BE2C (cell line): ENCODE data around the gene LEKR1. TPM values are rescaled to one million over a fixed set of nuclear protein-coding genes. Genes with fewer than 3 reads are reported as not detected.

Experiments
- DNase-seq: peaks from one replicate; pipeline ENCODE4 v3.0.0-alpha.2; 2020
- H3K27me3 ChIP-seq: fragments of 250-450 bp; sonication (Bioruptor Pico); 2 replicates; pipeline ENCODE4 v1.5.1; 2020; ENCODE audit warnings: mild to moderate bottlenecking
- H3K36me3 ChIP-seq: fragments of 250-450 bp; sonication (Bioruptor Pico); 2 replicates; pipeline ENCODE4 v1.5.1; 2020; ENCODE audit warnings: mild to moderate bottlenecking
- H3K4me1 ChIP-seq: fragments of 250-450 bp; sonication (Bioruptor Pico); 2 replicates; pipeline ENCODE4 v1.5.1; 2020
- H3K4me3 ChIP-seq: 2 replicates; pipeline ENCODE4 v1.5.1; 2011; ENCODE audit warnings: low read depth, low read length
- H3K9me3 ChIP-seq: fragments of 250-450 bp; sonication (Bioruptor Pico); 2 replicates; pipeline ENCODE4 v1.5.1; 2020
- CTCF ChIP-seq: IDR thresholded peaks from 2 replicates; pipeline ENCODE4 v1.5.1; 2012; ENCODE audit warnings: mild to moderate bottlenecking, low read depth, low read length
- polyA plus RNA-seq: library from polyadenylated mRNA; unstranded; fragments of >200 nt; gene quantifications from one replicate; pipeline ENCODE4 v1.2.1, GENCODE V29; 2012; ENCODE audit warnings: low read depth, missing spikeins; ENCODE audit not compliant: insufficient read length, insufficient read depth

The LEKR1 gene
- 0.29 TPM for polyA plus RNA-seq

GRCh38 chr3:156826144-156826895, at the start of gene LEKR1:
TSS of gene LEKR1 (plus strand) at chr3:156826353. CDS start at chr3:156829330, 2,977 bp downstream.
- no peaks in the 10 kb centered on the region for H3K36me3 ChIP-seq
- no peak for TF ChIP-seq CTCF
- H3K4me3 ChIP-seq = peak within 1 kb of the TSS; percentile 70
- DNase-seq = peak; percentile 76
- H3K4me1 ChIP-seq = no peaks in the 10 kb centered on the region
- H3K27me3 ChIP-seq = peaks cover 20% of the 10 kb centered on the region
- no peaks in the 10 kb centered on the region for H3K9me3 ChIP-seq

DNA sequence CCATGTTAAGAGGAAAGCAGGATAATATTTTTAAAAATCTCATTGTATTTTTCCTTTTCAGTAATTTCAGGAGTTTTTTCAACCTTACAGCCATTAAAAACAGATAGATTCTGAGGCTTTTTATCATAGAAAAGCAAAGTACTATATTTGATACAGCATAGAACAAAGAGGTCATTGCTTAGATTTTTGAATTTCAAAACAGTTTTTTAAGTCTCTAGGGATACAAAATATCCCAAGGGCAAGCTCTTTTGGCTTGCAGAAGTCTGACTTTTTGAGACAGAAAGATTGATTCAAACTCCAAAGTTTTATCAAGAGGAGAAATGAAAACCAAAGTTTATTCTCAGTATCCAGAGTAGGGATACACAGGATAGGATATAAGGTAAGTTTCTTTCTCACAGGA, 49.3 kb upstream of the LEKR1 start:
- no peak for DNase-seq
- Histone ChIP-seq H3K36me3 (no peaks in the 10 kb centered on the region), H3K9me3 (no peaks in the 10 kb centered on the region), H3K4me1 (no peaks in the 10 kb centered on the region), H3K4me3 (no peak overlapping the region), H3K27me3 (no peaks in the 10 kb centered on the region; the same call in 1 of the 2 replicates)
- no peak for TF ChIP-seq CTCF

DNA sequence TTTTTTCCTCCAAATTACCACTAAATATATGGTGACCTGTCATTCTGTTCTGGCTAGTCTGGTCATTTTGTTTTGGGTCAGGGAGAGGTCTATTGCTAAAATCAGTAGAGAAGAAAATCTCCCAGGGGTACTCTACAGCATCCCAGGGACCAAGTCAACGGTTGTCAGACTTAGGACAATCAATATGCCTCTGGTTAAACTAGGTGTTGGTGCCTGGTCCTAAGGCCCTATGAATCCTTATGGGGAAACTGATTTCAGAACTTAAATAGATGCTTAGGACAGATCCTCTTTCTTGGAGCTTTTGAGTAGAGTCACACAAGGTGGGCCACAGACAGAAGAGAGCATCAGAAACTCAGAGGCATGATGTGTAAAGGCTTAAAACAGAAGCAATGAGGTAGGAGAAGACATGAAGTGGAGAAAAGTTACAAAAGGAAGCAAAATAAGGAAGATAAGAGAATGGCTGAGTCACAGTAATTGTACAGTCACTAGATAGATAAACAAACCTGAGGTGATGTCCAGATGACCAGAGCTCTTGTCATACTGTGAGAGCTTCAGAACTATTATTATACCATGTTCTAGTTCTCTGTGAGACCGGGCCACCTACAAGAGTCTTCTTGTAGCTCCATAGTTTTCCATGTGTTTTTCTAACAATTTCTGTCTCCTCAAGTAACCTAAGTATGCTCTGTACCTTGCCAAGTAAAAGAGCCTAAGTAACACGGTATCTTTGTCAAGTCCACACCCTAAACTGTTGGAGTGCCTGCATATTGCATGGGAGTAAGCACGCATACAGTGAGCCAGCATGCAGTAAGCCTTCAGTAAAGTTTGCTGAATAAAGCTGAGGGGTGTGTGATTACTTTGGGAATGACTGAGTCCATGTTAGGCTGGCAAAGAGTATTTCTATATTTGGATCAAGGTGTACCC, 44.6 kb upstream of the LEKR1 start:
- Histone ChIP-seq H3K4me1 (no peaks in the 10 kb centered on the region), H3K36me3 (no peaks in the 10 kb centered on the region), H3K27me3 (no peaks in the 10 kb centered on the region; the same call in 1 of the 2 replicates), H3K9me3 (no peaks in the 10 kb centered on the region), H3K4me3 (no peak overlapping the region)
- no peak for DNase-seq
- TF ChIP-seq CTCF = no peak

- Histone ChIP-seq H3K4me3 (no peak overlapping the region), H3K27me3 (no peaks in the 10 kb centered on the region; the same call in 1 of the 2 replicates), H3K9me3 (no peaks in the 10 kb centered on the region), H3K4me1 (no peaks in the 10 kb centered on the region), H3K36me3 (no peaks in the 10 kb centered on the region)
- no peak for TF ChIP-seq CTCF
- DNase-seq = no peak
These were observed 43.8 kb upstream of the LEKR1 start for GRCh38 chr3:156782319-156782718.

GRCh38 chr3:156782921-156783320, 43.2 kb upstream of the LEKR1 start:
- Histone ChIP-seq H3K9me3 (no peaks in the 10 kb centered on the region), H3K27me3 (no peaks in the 10 kb centered on the region; the same call in 1 of the 2 replicates), H3K36me3 (no peaks in the 10 kb centered on the region), H3K4me1 (0 out of 2 replicates have a peak, but pooled peaks cover under 1% of the 10 kb centered on the region), H3K4me3 (no peak overlapping the region)
- no peak for DNase-seq
- no peak for TF ChIP-seq CTCF
